Panc1 (cell line): ENCODE data around the gene FRMD4A.

Experiments
- POLR2AphosphoS5 ChIP-seq: IDR thresholded peaks from 2 replicates; pipeline ENCODE4 v1.6.1; 2012; ENCODE audit warnings: mild to moderate bottlenecking, low read depth, low read length, moderate library complexity
- SIN3A ChIP-seq: IDR thresholded peaks from 2 replicates; pipeline ENCODE4 v1.6.1; 2012; ENCODE audit warnings: low read depth, mild to moderate bottlenecking, low read length, moderate library complexity, borderline replicate concordance; ENCODE audit not compliant: insufficient read depth
- TCF7L2 ChIP-seq: IDR thresholded peaks from 2 replicates; pipeline ENCODE4 v1.6.1; 2011; ENCODE audit warnings: mild to moderate bottlenecking, low read depth, low read length, inconsistent platforms
- TF ChIP-seq, protein P1 (sequence below): fragments of 450-650 bp; IDR thresholded peaks from 2 replicates; pipeline ENCODE4 v1.5.1; 2017; ENCODE audit warnings: mild to moderate bottlenecking

DNA sequence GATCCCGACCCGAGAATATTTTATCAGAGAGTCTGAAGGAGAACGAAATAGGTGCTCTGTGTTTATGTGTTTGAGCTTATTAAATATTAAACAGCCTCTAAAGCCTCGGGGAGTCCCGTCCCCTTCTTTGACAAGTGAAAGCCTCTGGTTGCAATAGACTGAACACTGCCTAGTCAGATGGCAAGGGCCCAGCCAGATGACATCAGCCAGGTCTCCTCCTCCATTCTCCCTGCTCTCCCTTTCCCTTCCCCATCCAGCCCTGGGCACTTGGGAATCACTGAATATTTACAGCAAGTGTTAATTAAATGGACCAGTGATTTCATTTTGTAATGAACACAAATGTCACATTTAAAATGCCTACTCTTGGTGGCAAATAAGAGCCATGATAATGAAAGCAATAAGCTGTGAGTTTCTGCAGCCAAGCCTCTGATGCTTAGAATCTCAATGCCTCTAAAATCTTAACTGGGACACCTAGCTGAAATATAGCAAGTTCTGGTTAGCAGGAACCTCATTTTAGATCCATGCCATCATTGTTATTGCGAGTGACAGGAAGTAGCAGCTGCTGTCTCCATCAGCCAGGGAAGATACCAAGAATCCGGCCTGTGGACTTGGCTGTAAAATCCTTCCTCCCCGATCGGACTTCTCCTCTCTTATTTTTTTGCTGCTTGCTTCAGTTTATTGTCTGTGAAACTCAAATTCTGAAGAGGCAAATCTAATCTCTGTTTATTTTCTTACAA is 541.8 kb downstream of the FRMD4A start:
- TF ChIP-seq POLR2AphosphoS5 (no peak), SIN3A (no peak), TCF7L2 (no peak)
- TF ChIP-seq, protein P1, sequence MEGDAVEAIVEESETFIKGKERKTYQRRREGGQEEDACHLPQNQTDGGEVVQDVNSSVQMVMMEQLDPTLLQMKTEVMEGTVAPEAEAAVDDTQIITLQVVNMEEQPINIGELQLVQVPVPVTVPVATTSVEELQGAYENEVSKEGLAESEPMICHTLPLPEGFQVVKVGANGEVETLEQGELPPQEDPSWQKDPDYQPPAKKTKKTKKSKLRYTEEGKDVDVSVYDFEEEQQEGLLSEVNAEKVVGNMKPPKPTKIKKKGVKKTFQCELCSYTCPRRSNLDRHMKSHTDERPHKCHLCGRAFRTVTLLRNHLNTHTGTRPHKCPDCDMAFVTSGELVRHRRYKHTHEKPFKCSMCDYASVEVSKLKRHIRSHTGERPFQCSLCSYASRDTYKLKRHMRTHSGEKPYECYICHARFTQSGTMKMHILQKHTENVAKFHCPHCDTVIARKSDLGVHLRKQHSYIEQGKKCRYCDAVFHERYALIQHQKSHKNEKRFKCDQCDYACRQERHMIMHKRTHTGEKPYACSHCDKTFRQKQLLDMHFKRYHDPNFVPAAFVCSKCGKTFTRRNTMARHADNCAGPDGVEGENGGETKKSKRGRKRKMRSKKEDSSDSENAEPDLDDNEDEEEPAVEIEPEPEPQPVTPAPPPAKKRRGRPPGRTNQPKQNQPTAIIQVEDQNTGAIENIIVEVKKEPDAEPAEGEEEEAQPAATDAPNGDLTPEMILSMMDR: no peak
